Measurements from ENCODE around the gene ANAPC7.

ANAPC7 gene

DNA sequence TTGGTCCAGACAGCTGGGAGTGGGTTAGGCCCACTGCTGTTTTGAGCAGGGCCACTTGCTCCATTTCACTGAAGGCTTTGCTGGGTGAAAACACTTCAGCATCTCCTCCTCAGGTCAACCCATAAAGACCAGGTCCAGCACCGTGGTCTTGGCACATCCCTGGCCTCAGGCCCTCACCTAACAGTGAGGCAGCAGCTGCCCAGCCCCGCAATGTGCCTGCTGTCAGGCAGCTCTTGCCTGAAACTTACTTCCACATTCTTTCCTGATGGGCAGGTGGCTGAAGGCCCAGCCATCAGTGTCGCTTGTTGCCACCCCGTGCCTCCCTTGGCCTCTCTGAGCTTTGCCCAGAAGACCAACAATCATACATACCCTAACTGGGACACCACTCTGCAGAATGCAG is 54.4 kb downstream of the ANAPC7 start:
- H3K9me3 ChIP-seq (ENCODE audit: control insufficient read depth, low read length): no peaks in the 10 kb centered on the region
- H3K36me3 ChIP-seq (ENCODE audit: control insufficient read depth, insufficient read depth, low read length): peaks cover 37% of the 10 kb centered on the region
- H3K27ac ChIP-seq (ENCODE audit: insufficient read depth, low read depth, low read length, poor library complexity, severe bottlenecking): no peak overlapping the region
- no peaks in the 10 kb centered on the region for H3K27me3 ChIP-seq (ENCODE audit: control insufficient read depth, insufficient read depth, low read length, poor library complexity, severe bottlenecking)
- H3K4me1 ChIP-seq (ENCODE audit: control insufficient read depth, insufficient read depth, low read length): no peaks in the 10 kb centered on the region
- H3K4me3 ChIP-seq (ENCODE audit: insufficient read depth, low read depth, low read length): no peak overlapping the region
- 95 to 99% methylated on average over 4 of the region's 4 CpGs for WGBS, 2 experiments

DNA sequence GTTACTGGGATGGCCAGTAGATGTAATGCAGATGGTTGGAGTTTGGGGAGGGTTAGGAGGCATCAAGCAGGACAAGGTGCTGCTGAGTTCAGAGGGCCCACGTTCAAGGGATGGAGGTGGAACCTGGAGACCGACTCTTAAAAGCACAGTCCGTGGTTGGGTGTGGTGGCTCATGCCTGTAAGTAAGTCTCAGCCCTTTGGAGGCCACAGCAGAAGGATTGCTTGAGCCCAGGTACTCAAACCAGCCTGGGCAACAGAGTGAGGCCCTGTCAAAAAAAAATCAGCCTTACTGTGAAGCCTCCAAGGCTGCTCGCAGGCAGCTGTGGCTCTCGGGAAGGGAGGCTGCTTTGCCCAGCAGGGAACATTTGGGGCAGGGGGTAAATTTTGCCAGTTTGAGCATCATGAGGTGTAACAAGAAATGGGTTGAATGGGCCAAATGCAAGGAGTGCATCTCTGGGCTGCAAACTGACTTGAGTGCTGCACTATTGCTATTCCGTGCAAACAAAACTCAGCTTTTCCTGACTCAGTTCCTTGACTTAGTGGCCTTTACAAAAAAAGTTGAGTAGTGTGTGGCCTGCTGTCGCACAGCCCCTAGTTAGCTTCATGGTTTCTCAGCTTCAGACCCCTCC is 55.0 kb downstream of the ANAPC7 start:
- H3K4me3 ChIP-seq (ENCODE audit: insufficient read depth, low read depth, low read length): no peak overlapping the region
- no peaks in the 10 kb centered on the region for H3K4me1 ChIP-seq (ENCODE audit: control insufficient read depth, insufficient read depth, low read length)
- H3K27me3 ChIP-seq (ENCODE audit: control insufficient read depth, insufficient read depth, low read length, poor library complexity, severe bottlenecking): no peaks in the 10 kb centered on the region
- H3K36me3 ChIP-seq (ENCODE audit: control insufficient read depth, insufficient read depth, low read length): peaks cover 39% of the 10 kb centered on the region
- WGBS, 2 experiments: 95 to 97% methylated on average over 7 of the region's 7 CpGs
- H3K27ac ChIP-seq (ENCODE audit: insufficient read depth, low read depth, low read length, poor library complexity, severe bottlenecking): no peak overlapping the region
- H3K9me3 ChIP-seq (ENCODE audit: control insufficient read depth, low read length): no peaks in the 10 kb centered on the region

DNA sequence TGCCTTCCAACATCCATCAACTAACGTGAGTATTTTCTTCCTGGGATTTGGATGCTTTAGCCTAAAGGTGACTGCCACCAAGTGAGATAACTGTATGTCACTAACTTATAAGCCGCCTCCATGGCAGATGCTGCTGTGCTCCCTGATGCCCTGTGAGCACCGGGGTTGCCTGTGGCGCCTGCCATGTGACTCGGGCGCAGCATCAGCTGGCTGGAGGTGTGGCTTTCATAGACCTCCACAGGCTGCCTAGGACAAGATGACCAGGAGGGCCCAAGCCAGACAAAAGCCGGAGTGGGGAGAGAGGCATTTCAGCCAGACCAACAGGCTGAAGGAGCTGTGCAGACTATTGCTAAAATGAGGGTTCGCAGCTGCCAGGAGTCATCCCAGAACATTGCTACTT is 55.7 kb downstream of the ANAPC7 start:
- no peaks in the 10 kb centered on the region for H3K9me3 ChIP-seq (ENCODE audit: control insufficient read depth, low read length)
- H3K36me3 ChIP-seq (ENCODE audit: control insufficient read depth, insufficient read depth, low read length): peaks cover 46% of the 10 kb centered on the region
- no peak overlapping the region for H3K27ac ChIP-seq (ENCODE audit: insufficient read depth, low read depth, low read length, poor library complexity, severe bottlenecking)
- H3K27me3 ChIP-seq (ENCODE audit: control insufficient read depth, insufficient read depth, low read length, poor library complexity, severe bottlenecking): no peaks in the 10 kb centered on the region
- H3K4me3 ChIP-seq (ENCODE audit: insufficient read depth, low read depth, low read length): no peak overlapping the region
- H3K4me1 ChIP-seq (ENCODE audit: control insufficient read depth, insufficient read depth, low read length): no peaks in the 10 kb centered on the region
- 96% methylated on average over 8 of the region's 8 CpGs for WGBS, 2 experiments

DNA sequence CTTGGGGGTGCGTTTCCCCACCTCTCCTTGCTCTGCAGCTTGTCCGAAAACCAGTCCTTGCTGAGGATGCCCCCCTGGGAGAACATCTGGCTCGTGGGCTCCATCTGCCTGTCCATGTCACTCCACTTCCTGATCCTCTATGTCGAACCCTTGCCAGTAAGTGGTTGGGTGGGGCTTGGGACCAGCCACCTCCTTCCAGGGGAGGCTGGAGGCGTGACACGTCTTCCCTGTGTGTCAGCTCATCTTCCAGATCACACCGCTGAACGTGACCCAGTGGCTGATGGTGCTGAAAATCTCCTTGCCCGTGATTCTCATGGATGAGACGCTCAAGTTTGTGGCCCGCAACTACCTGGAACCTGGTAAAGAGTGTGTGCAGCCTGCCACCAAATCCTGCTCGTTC is 57.5 kb downstream of the ANAPC7 start:
- Histone ChIP-seq H3K27me3 (ENCODE audit: control insufficient read depth, insufficient read depth, low read length, poor library complexity, severe bottlenecking) (no peaks in the 10 kb centered on the region), H3K27ac (ENCODE audit: insufficient read depth, low read depth, low read length, poor library complexity, severe bottlenecking) (no peak overlapping the region), H3K36me3 (ENCODE audit: control insufficient read depth, insufficient read depth, low read length) (peaks cover 64% of the 10 kb centered on the region), H3K9me3 (ENCODE audit: control insufficient read depth, low read length) (no peaks in the 10 kb centered on the region), H3K4me1 (ENCODE audit: control insufficient read depth, insufficient read depth, low read length) (no peaks in the 10 kb centered on the region), H3K4me3 (ENCODE audit: insufficient read depth, low read depth, low read length) (no peak overlapping the region)
- WGBS, 2 experiments: 92 to 95% methylated on average over 12 of the region's 12 CpGs

DNA sequence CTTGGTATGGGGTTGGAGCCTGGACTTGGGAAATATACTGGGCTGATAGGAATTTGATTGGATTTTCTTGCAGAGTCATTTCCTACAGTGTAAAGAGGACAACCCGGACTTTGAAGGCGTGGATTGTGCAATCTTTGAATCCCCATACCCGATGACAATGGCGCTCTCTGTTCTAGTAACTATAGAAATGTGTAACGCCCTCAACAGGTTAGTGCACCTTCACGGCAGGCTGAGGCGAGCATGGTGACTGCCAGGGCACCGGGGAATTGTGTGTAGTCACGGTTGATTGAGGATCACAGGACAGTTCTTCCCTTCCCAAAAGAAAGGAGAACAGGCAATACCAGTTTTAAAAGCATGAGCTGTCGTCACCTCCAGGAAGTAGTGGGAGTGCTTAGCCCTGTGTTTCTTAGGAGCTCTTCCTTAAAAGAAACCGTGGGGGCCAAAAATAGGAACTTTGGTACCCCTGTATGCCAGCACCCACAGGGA is 58.3 kb downstream of the ANAPC7 start:
- Histone ChIP-seq H3K9me3 (ENCODE audit: control insufficient read depth, low read length) (no peaks in the 10 kb centered on the region), H3K4me3 (ENCODE audit: insufficient read depth, low read depth, low read length) (no peak overlapping the region), H3K27ac (ENCODE audit: insufficient read depth, low read depth, low read length, poor library complexity, severe bottlenecking) (no peak overlapping the region), H3K4me1 (ENCODE audit: control insufficient read depth, insufficient read depth, low read length) (no peaks in the 10 kb centered on the region), H3K36me3 (ENCODE audit: control insufficient read depth, insufficient read depth, low read length) (peaks cover 69% of the 10 kb centered on the region), H3K27me3 (ENCODE audit: control insufficient read depth, insufficient read depth, low read length, poor library complexity, severe bottlenecking) (no peaks in the 10 kb centered on the region)
- 91 to 92% methylated on average over 11 of the region's 11 CpGs for WGBS, 2 experiments

DNA sequence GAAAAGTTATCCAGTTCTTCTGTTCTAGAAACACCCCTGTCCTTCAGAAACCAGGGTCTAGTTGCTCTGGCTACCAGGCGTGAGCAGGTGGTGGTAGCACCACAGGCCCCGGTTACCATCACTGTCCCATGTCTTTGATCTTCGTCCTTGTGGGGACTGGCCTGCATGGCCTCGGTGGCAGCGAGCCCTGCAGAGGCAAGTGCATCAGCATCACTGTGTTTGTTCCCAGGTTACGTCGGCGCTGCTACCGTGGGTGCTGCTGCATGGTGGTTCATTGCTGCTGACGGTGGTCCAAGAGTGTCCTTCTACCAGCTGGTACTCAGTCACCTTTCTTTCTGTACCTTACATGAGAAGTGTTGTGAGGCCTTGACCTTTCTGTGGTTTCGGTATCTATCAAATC is 58.9 kb downstream of the ANAPC7 start:
- H3K9me3 ChIP-seq (ENCODE audit: control insufficient read depth, low read length): no peaks in the 10 kb centered on the region
- peaks cover 74% of the 10 kb centered on the region for H3K36me3 ChIP-seq (ENCODE audit: control insufficient read depth, insufficient read depth, low read length)
- 95% methylated on average over 11 of the region's 11 CpGs for WGBS, 2 experiments
- H3K4me1 ChIP-seq (ENCODE audit: control insufficient read depth, insufficient read depth, low read length): no peaks in the 10 kb centered on the region
- no peaks in the 10 kb centered on the region for H3K27me3 ChIP-seq (ENCODE audit: control insufficient read depth, insufficient read depth, low read length, poor library complexity, severe bottlenecking)
- no peak overlapping the region for H3K4me3 ChIP-seq (ENCODE audit: insufficient read depth, low read depth, low read length)
- H3K27ac ChIP-seq (ENCODE audit: insufficient read depth, low read depth, low read length, poor library complexity, severe bottlenecking): no peak overlapping the region

DNA sequence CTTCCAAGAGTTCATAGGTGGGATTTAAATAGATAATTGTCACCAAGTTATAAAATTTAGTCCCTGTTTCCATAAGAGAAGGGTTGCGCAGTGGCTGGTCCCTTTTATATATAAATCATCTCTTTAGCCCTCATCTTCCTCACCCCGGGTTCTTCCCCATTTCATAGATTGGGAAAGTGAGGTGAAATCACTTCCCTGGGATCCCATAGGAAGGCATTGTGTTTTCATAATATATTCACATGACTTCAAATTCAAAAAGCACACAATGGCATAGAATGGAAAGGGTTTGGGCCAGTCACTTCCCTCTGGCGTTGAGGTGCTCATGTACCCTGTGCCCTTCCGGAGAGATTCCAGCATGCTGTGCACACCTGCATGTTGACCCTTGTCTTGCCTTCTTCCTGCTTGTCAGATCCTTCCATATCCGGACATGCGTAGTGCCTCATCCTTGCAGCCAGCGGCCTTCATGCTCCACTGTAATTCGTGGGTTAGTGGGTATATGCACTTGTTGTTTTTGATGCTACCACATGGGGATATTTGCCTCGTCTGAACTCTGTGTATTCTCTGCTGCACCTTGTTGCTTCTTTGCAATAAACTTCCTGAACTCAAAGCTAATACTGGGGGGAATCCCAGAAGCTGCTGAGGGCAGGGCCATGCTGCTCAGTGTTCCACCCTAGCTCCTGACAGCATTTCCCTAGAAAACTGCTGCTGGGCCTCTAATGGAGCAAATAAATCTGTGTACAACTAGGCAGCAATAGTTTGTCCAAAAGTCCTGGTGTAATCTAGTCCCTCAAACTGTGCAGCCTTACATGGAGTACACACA is 59.6 kb downstream of the ANAPC7 start:
- 95 to 96% methylated on average over 9 of the region's 9 CpGs for WGBS, 2 experiments
- Histone ChIP-seq H3K27ac (ENCODE audit: insufficient read depth, low read depth, low read length, poor library complexity, severe bottlenecking) (no peak overlapping the region), H3K27me3 (ENCODE audit: control insufficient read depth, insufficient read depth, low read length, poor library complexity, severe bottlenecking) (no peaks in the 10 kb centered on the region), H3K4me1 (ENCODE audit: control insufficient read depth, insufficient read depth, low read length) (no peaks in the 10 kb centered on the region), H3K9me3 (ENCODE audit: control insufficient read depth, low read length) (no peaks in the 10 kb centered on the region), H3K4me3 (ENCODE audit: insufficient read depth, low read depth, low read length) (no peak overlapping the region), H3K36me3 (ENCODE audit: control insufficient read depth, insufficient read depth, low read length) (peaks cover 81% of the 10 kb centered on the region)

DNA sequence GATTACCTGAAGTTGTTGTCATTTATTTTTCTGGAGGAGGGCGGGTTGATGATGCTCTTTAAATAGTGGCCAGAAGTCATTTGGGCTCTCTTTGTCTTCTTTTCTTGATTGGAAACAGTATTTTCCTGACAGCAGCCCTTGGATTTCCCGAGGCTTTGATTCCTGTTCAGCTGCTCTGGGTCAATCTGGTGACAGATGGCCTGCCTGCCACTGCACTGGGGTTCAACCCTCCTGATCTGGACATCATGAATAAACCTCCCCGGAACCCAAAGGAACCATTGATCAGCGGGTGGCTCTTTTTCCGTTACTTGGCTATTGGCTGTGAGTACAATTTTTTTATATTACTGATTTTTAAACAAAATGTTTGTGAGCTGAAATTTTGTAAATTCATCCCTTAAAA is 60.4 kb downstream of the ANAPC7 start:
- Histone ChIP-seq H3K9me3 (ENCODE audit: control insufficient read depth, low read length) (no peaks in the 10 kb centered on the region), H3K27me3 (ENCODE audit: control insufficient read depth, insufficient read depth, low read length, poor library complexity, severe bottlenecking) (no peaks in the 10 kb centered on the region), H3K4me1 (ENCODE audit: control insufficient read depth, insufficient read depth, low read length) (no peaks in the 10 kb centered on the region), H3K36me3 (ENCODE audit: control insufficient read depth, insufficient read depth, low read length) (peaks cover 83% of the 10 kb centered on the region), H3K27ac (ENCODE audit: insufficient read depth, low read depth, low read length, poor library complexity, severe bottlenecking) (no peak overlapping the region), H3K4me3 (ENCODE audit: insufficient read depth, low read depth, low read length) (no peak overlapping the region)
- WGBS, 2 experiments: 92 to 96% methylated on average over 4 to 5 of the region's 5 CpGs

DNA sequence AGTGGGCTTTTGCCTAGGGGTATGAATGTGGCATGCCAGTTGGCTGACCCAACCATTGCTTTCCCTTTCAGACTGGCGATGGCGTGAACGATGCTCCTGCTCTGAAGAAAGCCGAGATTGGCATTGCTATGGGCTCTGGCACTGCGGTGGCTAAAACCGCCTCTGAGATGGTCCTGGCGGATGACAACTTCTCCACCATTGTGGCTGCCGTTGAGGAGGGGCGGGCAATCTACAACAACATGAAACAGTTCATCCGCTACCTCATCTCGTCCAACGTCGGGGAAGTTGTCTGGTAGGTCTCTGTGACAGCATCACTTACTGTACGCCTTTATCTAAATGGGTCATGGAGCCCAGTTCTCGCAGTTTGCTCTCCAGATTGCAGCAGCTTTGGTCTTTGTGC is 61.4 kb downstream of the ANAPC7 start:
- no peaks in the 10 kb centered on the region for H3K4me1 ChIP-seq (ENCODE audit: control insufficient read depth, insufficient read depth, low read length)
- no peak overlapping the region for H3K4me3 ChIP-seq (ENCODE audit: insufficient read depth, low read depth, low read length)
- WGBS, 2 experiments: 96 to 98% methylated on average over 15 of the region's 15 CpGs
- no peak overlapping the region for H3K27ac ChIP-seq (ENCODE audit: insufficient read depth, low read depth, low read length, poor library complexity, severe bottlenecking)
- H3K9me3 ChIP-seq (ENCODE audit: control insufficient read depth, low read length): no peaks in the 10 kb centered on the region
- no peaks in the 10 kb centered on the region for H3K27me3 ChIP-seq (ENCODE audit: control insufficient read depth, insufficient read depth, low read length, poor library complexity, severe bottlenecking)
- peaks cover 83% of the 10 kb centered on the region for H3K36me3 ChIP-seq (ENCODE audit: control insufficient read depth, insufficient read depth, low read length)

DNA sequence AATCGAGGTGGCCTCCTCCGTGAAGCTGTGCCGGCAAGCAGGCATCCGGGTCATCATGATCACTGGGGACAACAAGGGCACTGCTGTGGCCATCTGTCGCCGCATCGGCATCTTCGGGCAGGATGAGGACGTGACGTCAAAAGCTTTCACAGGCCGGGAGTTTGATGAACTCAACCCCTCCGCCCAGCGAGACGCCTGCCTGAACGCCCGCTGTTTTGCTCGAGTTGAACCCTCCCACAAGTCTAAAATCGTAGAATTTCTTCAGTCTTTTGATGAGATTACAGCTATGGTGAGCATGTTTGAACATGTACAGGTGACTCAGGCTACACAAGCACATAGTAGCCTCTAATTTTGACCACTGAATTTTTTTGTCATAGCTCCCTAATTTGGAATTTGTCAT is 62.8 kb downstream of the ANAPC7 start:
- Histone ChIP-seq H3K4me3 (ENCODE audit: insufficient read depth, low read depth, low read length) (no peak overlapping the region), H3K9me3 (ENCODE audit: control insufficient read depth, low read length) (no peaks in the 10 kb centered on the region), H3K27me3 (ENCODE audit: control insufficient read depth, insufficient read depth, low read length, poor library complexity, severe bottlenecking) (no peaks in the 10 kb centered on the region), H3K36me3 (ENCODE audit: control insufficient read depth, insufficient read depth, low read length) (peaks cover 91% of the 10 kb centered on the region), H3K4me1 (ENCODE audit: control insufficient read depth, insufficient read depth, low read length) (no peaks in the 10 kb centered on the region), H3K27ac (ENCODE audit: insufficient read depth, low read depth, low read length, poor library complexity, severe bottlenecking) (no peak overlapping the region)
- WGBS, 2 experiments: 96 to 97% methylated on average over 18 of the region's 18 CpGs

Measured in ectodermal cell (in vitro differentiated cells).